ENCODE results near the gene CLCN2. TPM values are rescaled to one million over a fixed set of nuclear protein-coding genes. Genes with fewer than 3 reads are reported as not detected.

The CLCN2 gene
- total and polyA plus RNA-seq, 2 of the 8 experiments (the other 6 are each of a cell fraction or from before 2014, with no cell fraction given) = 13.7 to 16.1 TPM

GRCh38 chr3:184371570-184372018 is 10.2 kb upstream of the CLCN2 start (continued):
- TF ChIP-seq POLR2AphosphoS5 (IDR thresholded peaks at IDR 0.05; ENCODE audit: low read depth, low read length) = no peak
- no peak for TF ChIP-seq RNF2 (IDR thresholded peaks at IDR 0.05; ENCODE audit: borderline replicate concordance, low read depth, low read length, missing control alignments, poor library complexity, severe bottlenecking)
- TF ChIP-seq NANOG (IDR thresholded peaks at IDR 0.05; ENCODE audit: insufficient read depth, low read depth, low read length, poor library complexity, severe bottlenecking) = no peak
- TF ChIP-seq YY1 (IDR thresholded peaks at IDR 0.05; ENCODE audit: low read depth, low read length) = peak; percentile 76
- no peak for TF ChIP-seq SP4 (IDR thresholded peaks at IDR 0.05; ENCODE audit: low read length)
- TF ChIP-seq USF2 (IDR thresholded peaks at IDR 0.05; ENCODE audit: low read length) = no peak
- TF ChIP-seq SIX5 (IDR thresholded peaks at IDR 0.05; ENCODE audit: low read depth, low read length) = no peak
- no peak for TF ChIP-seq POLR2A (IDR thresholded peaks at IDR 0.05; ENCODE audit: control extremely low read depth in 1 of 2, low read depth in 2 of 2, low read length in 2 of 2)
- TF ChIP-seq POU5F1 (IDR thresholded peaks at IDR 0.05; ENCODE audit: low read depth, low read length) = no peak
- TF ChIP-seq ASH2L (IDR thresholded peaks at IDR 0.05; ENCODE audit: low read length) = no peak
- no peak for TF ChIP-seq TEAD4 (IDR thresholded peaks at IDR 0.05; ENCODE audit: low read depth, low read length)
- TF ChIP-seq CREB1 (IDR thresholded peaks at IDR 0.05) = no peak
- TF ChIP-seq KDM4A (IDR thresholded peaks at IDR 0.05; ENCODE audit: low read depth, low read length, severe bottlenecking) = no peak
- no peak for TF ChIP-seq ATF2 (IDR thresholded peaks at IDR 0.05; ENCODE audit: low read length)
- TF ChIP-seq RAD21 (IDR thresholded peaks at IDR 0.05 in 1 of 2, conservative IDR thresholded peaks at IDR 0.05 in 1 of 2; ENCODE audit: low read depth in 2 of 2, low read length in 2 of 2) = peak; percentile 99
- TF ChIP-seq BRCA1 (IDR thresholded peaks at IDR 0.05; ENCODE audit: low read depth, low read length) = no peak
- no peak for TF ChIP-seq CHD1 (IDR thresholded peaks at IDR 0.05; ENCODE audit: low read depth, low read length)
- TF ChIP-seq EP300 (IDR thresholded peaks at IDR 0.05; ENCODE audit: borderline replicate concordance in 1 of 2, low read depth in 2 of 2, low read length in 2 of 2) = no peak
- no peak; the same call in 1 of the 2 replicates for TF ChIP-seq GABPA (IDR thresholded peaks at IDR 0.05; ENCODE audit: borderline replicate concordance, insufficient read depth, low read length)
- no peak for TF ChIP-seq SP1 (IDR thresholded peaks at IDR 0.05; ENCODE audit: low read depth, low read length)
- TF ChIP-seq KDM5A (IDR thresholded peaks at IDR 0.05; ENCODE audit: low read length) = no peak
- TF ChIP-seq SAP30 (IDR thresholded peaks at IDR 0.05; ENCODE audit: insufficient read depth, insufficient replicate concordance, low read length) = peak; percentile 80
- TF ChIP-seq RBBP5 (IDR thresholded peaks at IDR 0.05; ENCODE audit: borderline replicate concordance, low read depth, low read length) = no peak
